NCI-H526 (cell line): ENCODE data around the gene DNAI4.
"Not testable (repeated sequence)": the region's sequence is repeated elsewhere in the genome, so short reads cannot be mapped to it uniquely, and the experiment has no call there.

Experiments
- DNase-seq, 2 experiments: peaks; one replicate each; lab custom pipeline; 2025; lab: John Stamatoyannopoulos, UW

Gene DNAI4

GRCh38 chr1:66924756-66925557 is at the start of gene DNAI4, which contains the start of gene MIER1:
Gene DNAI4, minus strand, starts transcription at chr1:66924856. Its CDS starts 25 bp downstream, at chr1:66924831.
Gene MIER1, plus strand, starts transcription at chr1:66924990. Its CDS starts 39 bp downstream, at chr1:66925029.
- peak; percentile 98 to 99 for DNase-seq

GRCh38 chr1:66968574-66968973 is 43.9 kb upstream of the DNAI4 start:
- DNase-seq = no peak

GRCh38 chr1:66966188-66966873 is 41.7 kb upstream of the DNAI4 start:
- DNase-seq = not testable (repeated sequence)

GRCh38 chr1:66957938-66958337 is 33.3 kb upstream of the DNAI4 start:
- no peak for DNase-seq

GRCh38 chr1:66954208-66954607 is 29.6 kb upstream of the DNAI4 start:
- DNase-seq = no peak

- DNase-seq = no peak
These were observed 26.9 kb upstream of the DNAI4 start for GRCh38 chr1:66951513-66951912.

- DNase-seq = no peak
These were observed 22.6 kb upstream of the DNAI4 start for GRCh38 chr1:66947267-66947666.

GRCh38 chr1:66945316-66945715 is 20.7 kb upstream of the DNAI4 start:
- no peak for DNase-seq

- no peak for DNase-seq
These were observed 19.9 kb upstream of the DNAI4 start for GRCh38 chr1:66944330-66945274.

GRCh38 chr1:66943361-66943969 is 18.8 kb upstream of the DNAI4 start:
- no peak for DNase-seq

- no peak for DNase-seq
These were observed 16.3 kb upstream of the DNAI4 start for GRCh38 chr1:66940981-66941380.

- no peak for DNase-seq
These were observed 14.0 kb upstream of the DNAI4 start for GRCh38 chr1:66938613-66939012.

- no peak for DNase-seq
These were observed 13.0 kb upstream of the DNAI4 start for GRCh38 chr1:66937529-66938234.

- peak in 1 of 2 experiments; percentile 23 for DNase-seq
These were observed 9.4 kb upstream of the DNAI4 start for GRCh38 chr1:66933887-66934700.

GRCh38 chr1:66932291-66932690 is 7.6 kb upstream of the DNAI4 start:
- DNase-seq = no peak

GRCh38 chr1:66931590-66931989 is 6.9 kb upstream of the DNAI4 start:
- no peak for DNase-seq

- no peak for DNase-seq
These were observed 6.1 kb upstream of the DNAI4 start for GRCh38 chr1:66930823-66931174.

- peak; percentile 80 to 97 for DNase-seq
These were observed 5.6 kb upstream of the DNAI4 start for GRCh38 chr1:66929999-66930822.

- no peak for DNase-seq
These were observed 5.0 kb upstream of the DNAI4 start for GRCh38 chr1:66929691-66929998.
